Lower lobe of right lung (tissue), 2 donors: ENCODE measurements around the gene GALT. TPM values are rescaled to one million over a fixed set of nuclear protein-coding genes. Genes with fewer than 3 reads are reported as not detected.
A peak's percentile ranks its signal among the peaks of the same experiment; 100 is the strongest.

Experiments
- ATAC-seq, 2 donors: fragments of 200-7000 bp; cut with Tn5 transposase; one replicate each; pipeline ENCODE4 v1.9.1; 2020 to 2022; ENCODE audit warnings: mild to moderate bottlenecking in 2 of 2, moderate library complexity in 2 of 2
- DNase-seq: peaks from one replicate; pipeline ENCODE4 v3.0.0-alpha.2; 2020
- H3K27ac ChIP-seq: fragments of 200-600 bp; one replicate; pipeline ENCODE4 v1.8.0; 2022
- H3K27me3 ChIP-seq: fragments of 200-600 bp; one replicate; pipeline ENCODE4 v1.8.0; 2022; ENCODE audit warnings: low read depth
- H3K36me3 ChIP-seq: fragments of 200-600 bp; one replicate; pipeline ENCODE4 v1.8.0; 2022; ENCODE audit warnings: mild to moderate bottlenecking
- H3K4me1 ChIP-seq: fragments of 200-600 bp; one replicate; pipeline ENCODE4 v1.8.0; 2022
- H3K4me3 ChIP-seq: fragments of 200-600 bp; one replicate; pipeline ENCODE4 v1.8.0; 2022; ENCODE audit warnings: mild to moderate bottlenecking
- H3K9me3 ChIP-seq: fragments of 200-600 bp; one replicate; pipeline ENCODE4 v1.8.0; 2022
- CTCF ChIP-seq: fragments of 200-600 bp; IDR thresholded peaks from one replicate; pipeline ENCODE4 v1.8.0; 2022; ENCODE audit warnings: antibody characterized with exemption, mild to moderate bottlenecking
- intact Hi-C: fragments of 100-400 bp; cut with DNase I; formaldehyde crosslinking; loops from one replicate; pipeline ENCODE4 v1.11.0; 2022
- total RNA-seq: library from RNA; stranded (reverse); fragmentation: NEBNext Ultra II Directional; extraction: Animal tissue kit (Norgen Biotek cat#: 25700); gene quantifications from one replicate; pipeline ENCODE4 v1.2.1, GENCODE V29; 2021
- donor health status: DM: no; HTN: yes; CAD: no; lungs with severe emphysema.

Gene GALT
- total RNA-seq, 1 donor from 2014 or later = 51.3 TPM

GRCh38 chr9:34650816-34651215 is 4.3 kb downstream of the GALT start:
- intact Hi-C loops = no loop called here

GRCh38 chr9:34651321-34651720 is 4.8 kb downstream of the GALT start:
- Histone ChIP-seq H3K27me3 (no peaks in the 10 kb centered on the region), H3K4me3 (peak overlapping the region; percentile 54), H3K27ac (peak overlapping the region; percentile 72), H3K4me1 (peaks cover 58% of the 10 kb centered on the region), H3K9me3 (no peaks in the 10 kb centered on the region), H3K36me3 (peaks cover 29% of the 10 kb centered on the region)
- ATAC-seq (no peak), DNase-seq (no peak)
- intact Hi-C loops = no loop called here
- TF ChIP-seq CTCF = no peak

More at GRCh38 chr9:34650816-34651215, 4.3 kb downstream of the GALT start:
- peaks cover 29% of the 10 kb centered on the region for H3K36me3 ChIP-seq
- no peak overlapping the region for H3K4me3 ChIP-seq
- H3K27me3 ChIP-seq = no peaks in the 10 kb centered on the region
- H3K27ac ChIP-seq = peak overlapping the region; percentile 72
- ATAC-seq (no peak), DNase-seq (no peak)
- no peaks in the 10 kb centered on the region for H3K9me3 ChIP-seq
- TF ChIP-seq CTCF = no peak
- peaks cover 62% of the 10 kb centered on the region for H3K4me1 ChIP-seq

GRCh38 chr9:34651876-34652601 is 5.6 kb downstream of the GALT start, which contains the start of gene IL11RA:
Gene IL11RA (plus strand): TSS chr9:34652185. CDS start chr9:34655218, 3,033 bp downstream.
- H3K4me1 ChIP-seq = peaks cover 57% of the 10 kb centered on the region

GRCh38 chr9:34652602-34653000 is 6.1 kb downstream of the GALT start:
- intact Hi-C loops = no loop called here

More at GRCh38 chr9:34651876-34652601, 5.6 kb downstream of the GALT start, which contains the start of gene IL11RA:
- TF ChIP-seq CTCF = peak; percentile 12
- DNase-seq (peak; percentile 92), ATAC-seq (peak; percentile 92 to 95)
- peak within 1 kb of the TSS; percentile 72 for H3K27ac ChIP-seq
- H3K27me3 ChIP-seq = no peaks in the 10 kb centered on the region
- peak within 1 kb of the TSS; percentile 54 for H3K4me3 ChIP-seq
- H3K36me3 ChIP-seq = peaks cover 29% of the 10 kb centered on the region
- H3K9me3 ChIP-seq = no peaks in the 10 kb centered on the region
- intact Hi-C loops = no loop called here

More at GRCh38 chr9:34652602-34653000, 6.1 kb downstream of the GALT start:
- DNase-seq (no peak), ATAC-seq (no peak)
- H3K27me3 ChIP-seq = no peaks in the 10 kb centered on the region
- H3K4me3 ChIP-seq = peak overlapping the region; percentile 54
- H3K36me3 ChIP-seq = peaks cover 29% of the 10 kb centered on the region
- H3K27ac ChIP-seq = peak overlapping the region; percentile 72
- no peaks in the 10 kb centered on the region for H3K9me3 ChIP-seq
- TF ChIP-seq CTCF = no peak
- peaks cover 53% of the 10 kb centered on the region for H3K4me1 ChIP-seq
